HuH-7 (cell line): ENCODE data around the gene CENPI.
"Not testable (repeated sequence)": the region's sequence is repeated elsewhere in the genome, so short reads cannot be mapped to it uniquely, and the experiment has no call there.

ENCODE experiments used
- DNase-seq: peaks from one replicate; pipeline ENCODE4 v3.0.0; 2011; ENCODE audit warnings: low spot score

The CENPI gene, protein sequence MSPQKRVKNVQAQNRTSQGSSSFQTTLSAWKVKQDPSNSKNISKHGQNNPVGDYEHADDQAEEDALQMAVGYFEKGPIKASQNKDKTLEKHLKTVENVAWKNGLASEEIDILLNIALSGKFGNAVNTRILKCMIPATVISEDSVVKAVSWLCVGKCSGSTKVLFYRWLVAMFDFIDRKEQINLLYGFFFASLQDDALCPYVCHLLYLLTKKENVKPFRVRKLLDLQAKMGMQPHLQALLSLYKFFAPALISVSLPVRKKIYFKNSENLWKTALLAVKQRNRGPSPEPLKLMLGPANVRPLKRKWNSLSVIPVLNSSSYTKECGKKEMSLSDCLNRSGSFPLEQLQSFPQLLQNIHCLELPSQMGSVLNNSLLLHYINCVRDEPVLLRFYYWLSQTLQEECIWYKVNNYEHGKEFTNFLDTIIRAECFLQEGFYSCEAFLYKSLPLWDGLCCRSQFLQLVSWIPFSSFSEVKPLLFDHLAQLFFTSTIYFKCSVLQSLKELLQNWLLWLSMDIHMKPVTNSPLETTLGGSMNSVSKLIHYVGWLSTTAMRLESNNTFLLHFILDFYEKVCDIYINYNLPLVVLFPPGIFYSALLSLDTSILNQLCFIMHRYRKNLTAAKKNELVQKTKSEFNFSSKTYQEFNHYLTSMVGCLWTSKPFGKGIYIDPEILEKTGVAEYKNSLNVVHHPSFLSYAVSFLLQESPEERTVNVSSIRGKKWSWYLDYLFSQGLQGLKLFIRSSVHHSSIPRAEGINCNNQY

DNA sequence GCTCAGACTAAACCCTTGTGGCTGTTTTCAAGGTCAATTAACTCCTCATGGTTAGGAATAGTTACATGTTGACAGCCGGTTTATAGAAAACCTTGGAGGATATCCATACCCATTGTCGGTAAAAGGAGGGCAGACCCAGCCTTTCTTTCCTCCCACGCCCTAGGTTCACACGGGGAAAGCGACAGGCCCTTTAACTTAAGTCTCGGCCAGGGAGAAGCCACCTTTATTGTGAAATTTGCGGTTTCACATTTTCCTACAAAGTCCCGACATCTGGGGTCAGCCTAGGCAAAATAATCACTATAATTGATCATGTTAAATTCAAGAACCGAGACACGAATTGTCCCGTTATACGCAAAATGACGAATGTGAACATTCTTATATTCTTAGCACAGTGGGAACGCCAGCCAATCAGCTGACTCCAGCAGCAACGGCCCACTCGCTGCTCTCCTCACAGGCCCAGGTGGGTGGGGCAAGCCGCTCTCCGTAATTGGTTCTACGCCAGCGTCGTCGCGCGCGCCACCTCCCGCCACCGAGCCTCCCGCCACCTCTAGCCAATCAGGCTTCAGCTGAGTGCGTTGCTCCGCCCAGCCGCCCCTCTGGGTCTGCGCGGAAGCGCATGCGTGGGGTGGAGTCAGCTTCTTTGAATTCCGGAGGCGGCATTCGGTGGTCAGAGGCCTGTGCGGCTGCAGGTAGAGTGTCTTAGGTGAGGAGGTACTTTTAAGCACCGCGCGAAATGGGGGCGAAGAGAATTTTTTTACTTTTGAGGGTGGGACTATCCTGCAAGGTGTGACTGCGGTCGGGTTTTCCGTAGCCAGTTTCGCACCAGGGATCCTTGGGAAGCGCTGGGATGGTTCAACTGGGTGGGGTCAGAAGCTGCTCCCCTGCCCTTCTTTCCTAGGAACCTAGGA is at the start of gene CENPI:
CENPI (plus strand) TSS at position 659 of the 908 bp plus-strand sequence. CDS start 2,867 bp downstream, outside the sequence.
- peak; percentile 85 for DNase-seq

DNA sequence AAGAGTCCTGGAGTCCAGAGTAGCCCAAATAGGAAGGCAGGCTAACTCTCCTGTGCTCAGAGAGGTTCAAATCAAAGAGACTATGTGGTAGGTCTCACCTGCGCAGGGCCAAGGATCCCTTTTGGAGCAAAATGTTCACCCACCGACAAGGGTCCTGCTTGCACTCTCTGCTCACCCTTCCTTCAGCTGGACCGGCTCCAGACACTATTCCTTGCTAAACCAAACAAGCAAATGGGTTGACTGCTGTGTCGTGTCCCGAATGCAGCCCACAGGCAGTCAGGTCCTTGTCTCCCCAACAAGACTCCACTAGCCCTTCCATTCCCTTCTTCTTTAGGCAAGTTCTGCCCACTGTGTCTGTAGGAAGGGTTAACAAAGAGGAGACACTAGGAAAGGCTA is 46.9 kb upstream of the CENPI start:
- DNase-seq: no peak

DNA sequence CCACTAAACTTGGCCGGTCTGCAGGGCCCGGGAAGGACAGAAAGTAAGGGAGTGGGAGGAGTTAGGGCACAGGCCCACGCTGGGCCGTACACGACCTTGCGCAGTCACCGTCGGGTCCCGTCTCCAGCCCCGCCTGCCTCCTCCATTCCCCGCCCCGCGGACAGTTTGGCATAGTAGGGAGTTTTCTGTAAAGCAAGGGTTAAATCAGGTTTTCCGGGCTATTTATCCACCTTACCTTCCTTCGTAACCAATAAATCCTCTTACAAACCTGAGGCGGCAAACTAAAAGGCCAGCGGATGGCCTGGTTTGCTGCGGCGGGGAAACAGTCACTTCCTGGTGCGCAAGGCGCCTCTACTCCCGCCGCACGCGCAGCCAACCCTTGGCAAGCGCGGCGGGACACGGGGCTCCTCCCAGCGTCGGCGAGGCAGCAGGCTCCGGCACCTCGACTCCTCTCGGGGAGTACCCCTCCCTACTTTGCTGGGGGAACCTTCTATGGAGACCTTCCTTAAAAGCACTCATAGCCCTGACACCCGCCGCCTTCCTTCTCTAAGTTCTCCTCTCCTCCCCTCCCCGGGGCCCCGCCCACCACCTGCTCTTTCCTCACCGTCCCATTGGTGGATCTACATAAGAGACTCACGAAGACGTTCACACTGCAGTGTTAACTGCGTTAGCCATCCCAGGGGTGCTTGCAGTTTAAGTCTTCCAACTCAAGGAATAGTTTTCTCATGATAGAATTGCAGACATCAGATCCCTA is 46.3 kb upstream of the CENPI start, which contains the start of gene TRMT2B:
TRMT2B (minus strand) TSS at position 563 of the 754 bp plus-strand sequence. CDS start 9,822 bp downstream, outside the sequence.
- peak; percentile 68 for DNase-seq

DNA sequence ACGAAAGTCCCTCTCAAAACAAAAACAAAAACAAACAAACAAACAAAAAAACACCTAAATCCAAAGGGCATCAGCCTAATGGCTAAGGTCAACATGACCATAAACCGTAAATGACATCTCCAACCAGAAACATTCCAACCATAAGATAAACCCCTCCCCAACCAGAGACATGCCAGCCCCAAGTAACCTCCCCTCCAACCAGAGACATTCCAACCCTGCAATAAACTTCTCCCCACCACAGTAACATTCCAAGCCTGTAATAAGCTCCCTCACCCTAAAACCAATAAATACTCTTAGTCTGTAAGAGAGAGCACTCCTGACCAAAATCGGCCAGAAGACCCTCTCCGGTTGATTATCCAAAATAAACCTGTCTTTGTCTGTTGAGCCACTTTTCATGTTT is 41.5 kb upstream of the CENPI start:
- DNase-seq: not testable (repeated sequence)

DNA sequence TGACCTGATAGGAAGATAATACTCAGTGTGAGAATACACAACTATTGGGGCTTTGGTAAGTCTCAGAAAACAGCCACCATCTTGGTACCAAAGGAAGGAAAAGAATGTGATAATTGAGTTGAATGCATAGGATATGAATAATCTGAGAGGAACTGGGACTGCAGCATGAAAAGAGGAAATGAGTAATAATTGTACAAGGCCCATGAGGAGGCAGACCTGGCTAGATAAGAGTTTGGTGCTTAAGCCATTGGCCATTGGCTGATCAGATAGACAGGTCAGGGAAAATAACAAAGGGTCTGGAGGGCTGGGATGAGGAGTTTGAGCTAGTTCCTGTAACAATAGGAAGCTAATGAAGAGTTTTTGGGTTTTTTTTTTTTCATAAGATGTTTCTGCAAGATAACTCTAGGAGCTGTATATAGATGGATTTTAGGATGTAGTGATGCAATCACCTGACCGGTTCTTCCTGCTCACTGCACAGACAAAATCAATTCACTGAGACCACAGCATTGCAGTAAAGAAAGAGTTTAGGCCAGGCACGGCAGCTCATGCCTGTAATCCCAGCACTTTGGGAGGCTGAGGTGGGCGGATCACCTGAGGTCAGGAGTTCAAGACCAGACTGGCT is 40.8 kb upstream of the CENPI start:
- DNase-seq: no peak

DNA sequence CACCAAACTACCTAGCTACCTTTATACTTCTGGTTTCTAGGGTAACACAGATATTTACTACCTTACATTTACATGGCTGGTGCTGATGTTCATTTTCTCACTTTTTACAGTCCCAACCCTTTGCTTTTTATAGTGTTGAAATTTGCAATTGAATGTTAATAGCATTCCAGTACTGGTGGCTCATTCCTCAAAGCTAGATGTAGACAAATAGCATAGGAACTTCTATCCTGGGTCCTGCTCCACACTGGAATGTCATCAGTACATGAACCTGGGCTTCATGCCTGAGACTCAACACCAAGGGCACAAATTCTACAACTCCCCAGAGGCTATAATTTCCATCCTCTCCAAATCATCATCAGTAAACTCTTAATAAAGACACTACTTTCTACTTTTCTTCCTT is 35.8 kb upstream of the CENPI start:
- DNase-seq: no peak

DNA sequence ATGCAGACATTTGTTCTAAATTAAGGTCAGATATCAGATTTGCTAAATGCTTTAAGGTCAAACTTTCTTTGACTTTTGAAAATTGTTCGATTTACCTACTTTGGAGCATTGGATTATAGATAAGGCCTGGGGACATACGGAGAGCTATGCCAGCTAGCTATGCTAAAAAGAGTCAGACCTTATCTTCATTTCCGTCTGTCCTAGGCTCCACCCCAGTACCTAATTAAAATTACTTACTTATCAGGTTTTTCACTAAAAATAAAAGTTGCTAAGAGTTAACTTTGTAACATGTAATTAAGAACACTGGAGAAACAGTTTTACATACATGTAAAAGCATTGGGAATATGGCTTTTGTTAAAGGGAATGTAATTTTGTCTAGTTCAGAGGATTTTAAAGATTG is 26.4 kb upstream of the CENPI start:
- no peak for DNase-seq

DNA sequence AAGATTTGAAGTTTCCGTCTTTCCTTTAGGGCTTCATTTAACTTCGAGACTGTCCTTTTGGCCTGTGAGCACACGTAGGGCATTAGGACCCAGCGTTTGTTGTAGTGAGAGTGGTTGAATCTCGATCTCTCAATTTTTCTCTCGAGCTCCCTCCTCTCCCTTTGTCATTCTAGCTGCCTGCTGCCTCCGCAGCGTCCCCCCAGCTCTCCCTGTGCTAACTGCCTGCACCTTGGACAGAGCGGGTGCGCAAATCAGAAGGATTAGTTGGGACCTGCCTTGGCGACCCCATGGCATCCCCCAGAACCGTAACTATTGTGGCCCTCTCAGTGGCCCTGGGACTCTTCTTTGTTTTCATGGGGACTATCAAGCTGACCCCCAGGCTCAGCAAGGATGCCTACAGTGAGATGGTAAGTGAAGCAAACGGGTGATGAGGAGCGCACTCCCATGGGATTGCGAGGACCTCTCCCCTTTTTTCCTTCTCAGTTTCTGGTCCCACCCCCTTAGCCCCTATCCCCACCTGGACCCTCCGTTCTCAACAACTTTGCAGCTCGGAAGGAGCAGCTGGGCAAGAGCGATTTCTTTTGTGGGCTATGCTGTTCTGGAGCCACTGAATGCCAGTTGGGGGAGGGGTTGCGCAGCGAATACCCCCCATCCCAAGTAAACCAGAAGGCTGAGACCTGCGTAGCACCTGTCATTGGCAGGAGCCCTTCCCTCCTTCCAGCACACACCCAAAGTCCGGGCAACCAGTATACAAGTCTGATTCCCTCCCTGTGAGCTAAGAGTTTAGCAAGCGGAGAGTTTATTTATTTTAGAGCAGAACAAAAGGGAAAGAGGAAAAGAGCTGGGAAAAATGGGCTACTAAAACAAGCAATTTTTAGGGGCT is 19.0 kb upstream of the CENPI start, which contains the start of gene TMEM35A:
TMEM35A (plus strand) TSS at position 164 of the 883 bp plus-strand sequence; CDS start at position 288, 124 bp downstream.
- no peak for DNase-seq

DNA sequence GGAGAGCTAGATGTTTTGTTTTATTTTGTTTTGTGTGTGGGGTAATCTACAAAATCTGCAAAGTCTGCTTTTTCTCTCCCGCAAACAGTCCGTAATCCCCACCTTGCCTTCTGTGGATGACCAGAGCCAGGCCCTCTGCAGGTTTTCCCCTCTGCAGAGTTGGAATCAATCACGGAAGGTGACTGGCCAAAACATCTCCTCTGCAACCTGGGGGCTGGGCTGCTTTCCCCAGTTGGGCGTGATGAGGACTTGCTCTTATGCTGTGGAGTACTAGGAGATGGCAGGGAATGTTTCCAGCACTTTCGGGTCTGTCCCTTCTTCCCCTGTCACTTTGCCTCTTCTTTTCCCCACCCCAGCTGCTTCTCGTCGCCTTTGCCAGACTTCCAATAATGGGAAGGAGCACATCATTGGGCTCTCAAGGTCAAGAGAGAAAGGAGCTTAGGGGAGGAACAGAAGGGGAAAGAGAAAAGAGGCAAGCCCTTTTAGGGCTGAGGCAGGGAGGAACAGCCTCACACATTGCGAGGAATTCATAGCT is 18.2 kb upstream of the CENPI start:
- no peak for DNase-seq

DNA sequence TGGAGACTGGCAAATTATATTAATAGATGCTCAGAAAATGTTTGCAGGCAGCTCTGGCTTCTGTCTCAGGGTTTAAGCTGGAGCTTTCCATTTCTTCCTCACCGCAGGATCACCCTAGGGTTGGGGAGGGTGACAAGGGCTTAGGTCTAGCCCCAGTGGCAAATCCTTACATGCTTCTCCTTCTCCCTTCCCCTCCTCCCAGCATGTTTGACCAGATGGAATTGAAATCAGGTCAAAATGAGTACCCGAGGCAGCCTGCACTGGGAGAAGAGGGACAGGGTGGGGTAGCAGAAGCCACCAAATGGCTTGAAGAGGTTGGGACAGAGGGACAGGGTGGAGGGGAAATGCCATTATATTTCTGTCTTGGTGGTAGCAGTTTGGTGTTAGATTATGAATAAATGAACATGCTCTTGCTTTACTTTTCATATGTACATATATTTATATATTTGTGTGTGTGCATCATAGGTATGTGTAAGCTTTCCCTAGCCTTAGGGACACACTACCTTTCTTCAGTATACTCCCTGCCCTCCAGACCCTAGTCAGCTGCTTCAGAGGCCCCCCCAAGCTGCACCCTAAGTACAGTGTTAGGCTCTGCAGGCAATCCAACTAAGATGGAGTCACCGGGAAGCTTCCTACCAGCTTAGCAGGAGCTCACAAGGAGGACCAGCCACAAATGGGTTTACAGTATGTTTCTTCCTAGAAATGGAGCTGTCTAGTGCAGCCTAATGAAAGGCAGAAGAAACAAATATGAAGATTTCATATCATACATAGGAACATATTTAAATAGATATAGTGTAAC is 17.5 kb upstream of the CENPI start:
- DNase-seq: no peak

DNA sequence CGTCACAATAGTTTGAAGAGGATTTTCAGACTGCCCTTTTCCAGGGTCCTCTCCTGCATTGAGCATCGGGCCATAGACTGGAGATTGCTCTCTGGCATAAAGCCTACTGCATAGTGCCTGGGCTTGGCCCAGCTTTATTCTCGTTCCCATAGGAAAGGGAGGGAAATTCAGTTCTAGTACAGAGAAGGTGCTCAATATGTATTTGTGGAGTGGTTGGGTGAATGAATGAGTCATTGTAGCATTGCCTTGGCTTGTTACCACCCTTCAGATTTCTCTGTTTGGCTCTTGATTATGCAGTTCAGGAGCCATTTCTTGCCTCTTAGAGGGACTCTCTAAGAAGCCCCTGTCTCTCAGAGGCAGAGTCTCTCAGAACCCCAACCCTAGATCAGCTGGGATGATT is 16.8 kb upstream of the CENPI start:
- DNase-seq: no peak

DNA sequence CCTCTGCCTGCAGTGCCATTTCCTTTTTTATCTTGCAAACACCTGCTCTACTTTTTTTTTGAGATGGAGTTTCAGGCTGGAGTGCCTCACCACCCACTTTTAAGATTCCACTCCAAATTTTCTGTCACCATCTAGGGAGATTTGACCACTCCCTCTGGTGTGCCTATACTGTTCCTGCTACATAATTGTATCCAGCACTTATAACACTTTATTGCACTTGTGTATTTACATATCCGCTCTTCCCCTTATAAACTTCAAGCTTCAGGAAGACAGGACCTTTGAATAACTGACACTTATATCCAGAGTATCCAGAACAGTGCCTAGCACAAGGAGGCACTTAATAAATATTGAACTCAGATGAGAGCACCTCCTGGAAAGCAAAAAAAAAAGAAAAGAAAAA is 6.2 kb upstream of the CENPI start:
- DNase-seq: no peak

DNA sequence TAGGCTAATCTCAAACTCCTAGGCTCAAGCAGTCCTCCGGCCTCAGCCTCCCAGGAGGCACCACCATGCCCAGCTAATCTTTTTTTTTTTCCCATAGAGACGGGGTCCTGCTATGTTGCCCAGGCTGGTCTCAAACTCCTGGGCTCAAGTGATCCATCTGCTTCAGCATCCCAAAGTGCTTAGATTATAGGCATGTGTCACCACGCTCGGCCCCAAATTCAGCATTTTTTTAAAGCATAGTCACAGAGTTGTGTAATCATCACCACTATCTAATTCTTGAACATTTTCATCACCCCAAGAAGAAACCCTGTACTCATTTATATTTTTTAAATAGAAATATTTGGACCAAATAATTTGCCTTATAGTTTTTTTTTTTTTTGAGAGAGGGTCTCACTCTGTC is 10.3 kb downstream of the CENPI start:
- DNase-seq: no peak

DNA sequence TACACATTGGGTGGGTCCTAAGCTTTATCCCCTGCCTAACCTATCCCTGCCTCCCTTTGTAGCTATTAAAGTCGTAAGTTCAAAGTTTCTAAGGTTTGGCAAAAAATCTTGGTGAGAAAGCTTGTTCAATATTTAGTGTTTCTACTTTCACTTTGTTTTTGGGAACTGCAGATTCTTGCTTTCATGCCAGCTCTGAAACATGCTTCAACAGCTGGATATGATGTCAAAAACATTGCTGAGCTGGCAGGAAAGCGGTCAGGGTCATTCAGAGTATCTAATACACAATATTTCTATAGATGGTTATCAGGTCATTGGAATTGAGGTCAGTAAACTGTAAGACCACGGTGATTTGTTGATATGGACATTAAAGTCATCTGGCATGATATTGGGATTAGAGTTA is 19.7 kb downstream of the CENPI start:
- no peak for DNase-seq

DNA sequence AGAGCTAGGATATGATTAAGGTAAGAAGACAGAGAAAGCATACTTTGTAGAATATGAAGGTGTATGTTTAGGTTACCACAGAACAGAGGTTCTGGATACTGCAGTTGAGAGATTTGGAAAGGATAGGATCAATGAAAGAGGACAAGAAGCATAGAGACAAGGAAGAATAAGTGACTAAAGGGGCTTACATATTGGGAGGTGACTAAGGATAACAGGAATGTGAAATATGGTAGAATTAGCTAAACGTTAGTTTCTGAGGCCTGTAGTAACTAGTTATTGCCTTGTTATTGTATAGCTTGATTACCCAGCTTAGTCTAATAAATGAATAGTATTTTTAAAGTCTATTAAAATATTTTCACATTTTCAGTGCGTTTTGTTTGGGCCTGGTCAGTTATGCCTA is 38.2 kb downstream of the CENPI start:
- DNase-seq: no peak
